HEK293 (cell line): ENCODE measurements around the gene DPP6.

Experiments
- CTCF ChIA-PET: fragments of 350-600 bp; formaldehyde crosslinking; extraction: SDS; loops from one replicate; lab custom pipeline; 2021; ENCODE audit warnings: antibody characterized with exemption; lab: Yijun Ruan, JAX
- POLR2A ChIA-PET: fragments of 300-600 bp; formaldehyde crosslinking; extraction: SDS; loops from one replicate; lab custom pipeline; 2020; ENCODE audit warnings: antibody characterized with exemption, inconsistent platforms; lab: Yijun Ruan, JAX
- H3K27ac ChIP-seq: fragments of 200-500 bp; sonication (Bioruptor generic); 2 replicates; pipeline ENCODE4 v1.5.1; 2014; ENCODE audit warnings: low read depth, low read length, control low read depth, inconsistent platforms; ENCODE audit errors: extremely low read depth
- H3K36me3 ChIP-seq, 2 experiments: fragments of 200-500 bp in 1 of 2; sonication (Bioruptor generic) in 1 of 2; 1 replicate in 1 of 2; 2 replicates in 1 of 2; pipeline ENCODE4 v1.5.1; 2014 to 2017; ENCODE audit warnings: inconsistent platforms in 2 of 2, low read length in 2 of 2; ENCODE audit not compliant: control insufficient read depth in 2 of 2, insufficient read depth in 1 of 2
- H3K4me1 ChIP-seq: fragments of 200-500 bp; sonication (Bioruptor generic); 2 replicates; pipeline ENCODE4 v1.5.1; 2014; ENCODE audit warnings: mild to moderate bottlenecking, low read length, inconsistent platforms; ENCODE audit not compliant: control insufficient read depth, insufficient read depth
- H3K4me3 ChIP-seq: 2 replicates; pipeline ENCODE4 v1.5.1; 2011; ENCODE audit warnings: low read depth, mild to moderate bottlenecking, control low read depth, low read length, moderate library complexity
- H3K9me3 ChIP-seq: fragments of 200-500 bp; sonication (Bioruptor generic); 2 replicates; pipeline ENCODE4 v1.5.1; 2014; ENCODE audit warnings: low read depth, low read length, inconsistent platforms; ENCODE audit not compliant: control insufficient read depth, insufficient read depth
- GLI4 ChIP-seq: fragments of 450-650 bp; formaldehyde crosslinking; IDR thresholded peaks from 2 replicates; pipeline ENCODE4 v1.5.1; 2016; ENCODE audit warnings: missing biosample characterization, missing genetic modification characterization
- GLIS1 ChIP-seq: fragments of 450-650 bp; formaldehyde crosslinking; IDR thresholded peaks from 2 replicates; pipeline ENCODE4 v1.5.1; 2016; ENCODE audit warnings: missing biosample characterization, missing genetic modification characterization
- TCF7L2 ChIP-seq: IDR thresholded peaks from 2 replicates; pipeline ENCODE4 v1.6.1; 2011; ENCODE audit warnings: low read depth, mild to moderate bottlenecking, inconsistent platforms, low read length, moderate library complexity, borderline replicate concordance
- ZEB2 ChIP-seq: fragments of 450-650 bp; formaldehyde crosslinking; IDR thresholded peaks from 2 replicates; pipeline ENCODE4 v1.5.1; 2016; ENCODE audit warnings: missing biosample characterization, missing genetic modification characterization
- ZFHX2 ChIP-seq: fragments of 450-650 bp; formaldehyde crosslinking; conservative IDR thresholded peaks from 2 replicates; pipeline ENCODE4 v1.5.1; 2016; ENCODE audit warnings: missing biosample characterization, missing genetic modification characterization
- ZNF112 ChIP-seq: fragments of 450-650 bp; formaldehyde crosslinking; IDR thresholded peaks from 2 replicates; pipeline ENCODE4 v1.5.0; 2017; ENCODE audit warnings: missing biosample characterization, missing genetic modification characterization
- ZNF174 ChIP-seq: fragments of 450-650 bp; formaldehyde crosslinking; IDR thresholded peaks from 2 replicates; pipeline ENCODE4 v1.5.0; 2017; ENCODE audit warnings: missing biosample characterization, mild to moderate bottlenecking, missing genetic modification characterization
- ZNF302 ChIP-seq: fragments of 450-650 bp; formaldehyde crosslinking; IDR thresholded peaks from 2 replicates; pipeline ENCODE4 v1.5.1; 2016; ENCODE audit warnings: missing biosample characterization, missing genetic modification characterization, low read depth
- ZNF426 ChIP-seq: fragments of 450-650 bp; formaldehyde crosslinking; IDR thresholded peaks from 2 replicates; pipeline ENCODE4 v1.5.1; 2017; ENCODE audit warnings: missing biosample characterization, missing genetic modification characterization, mild to moderate bottlenecking, inconsistent platforms, moderate library complexity
- ZNF549 ChIP-seq: fragments of 450-650 bp; IDR thresholded peaks from 2 replicates; pipeline ENCODE4 v1.5.1; 2018; ENCODE audit warnings: missing biosample characterization, missing genetic modification characterization, mild to moderate bottlenecking, inconsistent platforms, moderate library complexity
- ZNF571 ChIP-seq: fragments of 450-650 bp; formaldehyde crosslinking; IDR thresholded peaks from 2 replicates; pipeline ENCODE4 v1.5.0; 2017; ENCODE audit warnings: missing biosample characterization, missing genetic modification characterization
- ZNF600 ChIP-seq: fragments of 450-650 bp; formaldehyde crosslinking; IDR thresholded peaks from 2 replicates; pipeline ENCODE4 v1.5.1; 2016; ENCODE audit warnings: missing biosample characterization, missing genetic modification characterization
- ZNF610 ChIP-seq: fragments of 450-650 bp; formaldehyde crosslinking; IDR thresholded peaks from 2 replicates; pipeline ENCODE4 v1.5.1; 2016; ENCODE audit warnings: missing biosample characterization, missing genetic modification characterization, borderline replicate concordance
- ZNF624 ChIP-seq: fragments of 450-650 bp; formaldehyde crosslinking; IDR thresholded peaks from 2 replicates; pipeline ENCODE4 v1.5.1; 2017; ENCODE audit warnings: missing biosample characterization, missing genetic modification characterization
- ZNF747 ChIP-seq: fragments of 450-650 bp; formaldehyde crosslinking; IDR thresholded peaks from 2 replicates; pipeline ENCODE4 v1.5.1; 2016; ENCODE audit warnings: missing biosample characterization, missing genetic modification characterization
- ZNF785 ChIP-seq: fragments of 450-650 bp; formaldehyde crosslinking; IDR thresholded peaks from 2 replicates; pipeline ENCODE4 v1.5.1; 2016; ENCODE audit warnings: missing biosample characterization, missing genetic modification characterization
- TF ChIP-seq, protein P1 (sequence below): fragments of 450-650 bp; formaldehyde crosslinking; IDR thresholded peaks from 2 replicates; pipeline ENCODE4 v1.5.1; 2016; ENCODE audit warnings: missing biosample characterization, missing genetic modification characterization
- TF ChIP-seq, protein P2 (sequence below): fragments of 450-650 bp; formaldehyde crosslinking; IDR thresholded peaks from 2 replicates; pipeline ENCODE4 v1.5.1; 2016; ENCODE audit warnings: missing biosample characterization, missing genetic modification characterization
- TF ChIP-seq, protein P3 (sequence below): fragments of 450-650 bp; formaldehyde crosslinking; IDR thresholded peaks from 2 replicates; pipeline ENCODE4 v1.5.1; 2016; ENCODE audit warnings: missing biosample characterization, missing genetic modification characterization
- TF ChIP-seq, protein P4 (sequence below): fragments of 450-650 bp; formaldehyde crosslinking; IDR thresholded peaks from 2 replicates; pipeline ENCODE4 v1.5.1; 2016; ENCODE audit warnings: missing biosample characterization, missing genetic modification characterization
- TF ChIP-seq, protein P5 (sequence below): fragments of 450-650 bp; IDR thresholded peaks from 2 replicates; pipeline ENCODE4 v1.5.1; 2018; ENCODE audit warnings: missing biosample characterization, mild to moderate bottlenecking, missing genetic modification characterization
- TF ChIP-seq, protein P6 (sequence below): fragments of 450-650 bp; formaldehyde crosslinking; IDR thresholded peaks from 2 replicates; pipeline ENCODE4 v1.5.1; 2017; ENCODE audit warnings: missing biosample characterization, missing genetic modification characterization
- TF ChIP-seq, protein P7 (sequence below): fragments of 450-650 bp; formaldehyde crosslinking; IDR thresholded peaks from 2 replicates; pipeline ENCODE4 v1.5.1; 2017; ENCODE audit warnings: missing biosample characterization, missing genetic modification characterization
- TF ChIP-seq, protein P8 (sequence below): fragments of 450-650 bp; formaldehyde crosslinking; optimal IDR thresholded peaks from 2 replicates; pipeline ENCODE3; 2016; ENCODE audit warnings: missing biosample characterization, mild to moderate bottlenecking, missing genetic modification characterization

DPP6 gene

DNA sequence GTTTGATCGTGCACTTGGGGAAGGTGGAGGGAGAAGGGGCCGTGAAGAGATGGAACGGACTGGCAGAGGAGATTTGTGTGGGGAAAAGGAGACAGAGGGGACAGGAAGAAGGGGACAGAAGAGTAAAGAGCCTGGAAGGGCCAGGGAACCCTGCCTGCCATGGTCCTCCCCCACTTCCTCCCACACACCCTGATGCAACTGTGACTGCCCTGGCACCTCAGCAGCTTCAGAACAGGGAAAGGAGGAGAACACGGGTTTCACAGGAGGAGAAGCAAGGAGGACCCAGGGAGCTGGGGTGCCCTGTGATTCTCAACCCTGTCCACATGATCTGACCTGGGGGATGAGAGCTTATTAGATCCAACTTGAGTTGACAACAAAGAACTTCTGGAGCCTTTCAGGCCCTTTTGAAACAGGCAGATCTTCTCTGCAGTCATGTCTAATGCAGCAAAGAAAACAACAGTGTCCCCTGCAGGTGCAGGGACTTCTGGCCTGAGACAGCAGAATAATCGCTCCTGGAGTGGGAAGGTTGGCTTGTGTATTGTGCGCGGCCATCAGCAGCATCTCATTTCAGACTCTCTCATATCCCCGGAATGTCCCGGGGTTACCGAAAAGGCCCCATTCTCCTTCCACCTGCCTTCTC, 529.2 kb downstream of the DPP6 start:
- Histone ChIP-seq H3K4me3 (no peak overlapping the region), H3K9me3 (no peaks in the 10 kb centered on the region), H3K4me1 (no peaks in the 10 kb centered on the region), H3K27ac (no peak overlapping the region), H3K36me3 (no peaks in the 10 kb centered on the region)
- TF ChIP-seq ZNF302 (no peak), ZNF174 (no peak), TCF7L2 (no peak), ZNF624 (tag by site-specific recombination) (no peak), GLI4 (tag by site-specific recombination) (no peak), GLIS1 (tag by site-specific recombination) (no peak), ZNF112 (tag by site-specific recombination) (no peak)
- TF ChIP-seq, protein P1, sequence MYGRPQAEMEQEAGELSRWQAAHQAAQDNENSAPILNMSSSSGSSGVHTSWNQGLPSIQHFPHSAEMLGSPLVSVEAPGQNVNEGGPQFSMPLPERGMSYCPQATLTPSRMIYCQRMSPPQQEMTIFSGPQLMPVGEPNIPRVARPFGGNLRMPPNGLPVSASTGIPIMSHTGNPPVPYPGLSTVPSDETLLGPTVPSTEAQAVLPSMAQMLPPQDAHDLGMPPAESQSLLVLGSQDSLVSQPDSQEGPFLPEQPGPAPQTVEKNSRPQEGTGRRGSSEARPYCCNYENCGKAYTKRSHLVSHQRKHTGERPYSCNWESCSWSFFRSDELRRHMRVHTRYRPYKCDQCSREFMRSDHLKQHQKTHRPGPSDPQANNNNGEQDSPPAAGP (tag by site-specific recombination), result no peak
- TF ChIP-seq, protein P2, sequence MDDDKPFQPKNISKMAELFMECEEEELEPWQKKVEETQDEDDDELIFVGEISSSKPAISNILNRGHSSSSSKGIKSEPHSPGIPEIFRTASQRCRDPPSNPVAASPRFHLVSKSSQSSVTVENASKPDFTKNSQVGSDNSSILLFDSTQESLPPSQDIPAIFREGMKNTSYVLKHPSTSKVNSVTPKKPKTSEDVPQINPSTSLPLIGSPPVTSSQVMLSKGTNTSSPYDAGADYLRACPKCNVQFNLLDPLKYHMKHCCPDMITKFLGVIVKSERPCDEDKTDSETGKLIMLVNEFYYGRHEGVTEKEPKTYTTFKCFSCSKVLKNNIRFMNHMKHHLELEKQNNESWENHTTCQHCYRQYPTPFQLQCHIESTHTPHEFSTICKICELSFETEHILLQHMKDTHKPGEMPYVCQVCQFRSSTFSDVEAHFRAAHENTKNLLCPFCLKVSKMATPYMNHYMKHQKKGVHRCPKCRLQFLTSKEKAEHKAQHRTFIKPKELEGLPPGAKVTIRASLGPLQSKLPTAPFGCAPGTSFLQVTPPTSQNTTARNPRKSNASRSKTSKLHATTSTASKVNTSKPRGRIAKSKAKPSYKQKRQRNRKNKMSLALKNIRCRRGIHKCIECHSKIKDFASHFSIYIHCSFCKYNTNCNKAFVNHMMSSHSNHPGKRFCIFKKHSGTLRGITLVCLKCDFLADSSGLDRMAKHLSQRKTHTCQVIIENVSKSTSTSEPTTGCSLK (tag by site-specific recombination), result no peak
- TF ChIP-seq, protein P3, sequence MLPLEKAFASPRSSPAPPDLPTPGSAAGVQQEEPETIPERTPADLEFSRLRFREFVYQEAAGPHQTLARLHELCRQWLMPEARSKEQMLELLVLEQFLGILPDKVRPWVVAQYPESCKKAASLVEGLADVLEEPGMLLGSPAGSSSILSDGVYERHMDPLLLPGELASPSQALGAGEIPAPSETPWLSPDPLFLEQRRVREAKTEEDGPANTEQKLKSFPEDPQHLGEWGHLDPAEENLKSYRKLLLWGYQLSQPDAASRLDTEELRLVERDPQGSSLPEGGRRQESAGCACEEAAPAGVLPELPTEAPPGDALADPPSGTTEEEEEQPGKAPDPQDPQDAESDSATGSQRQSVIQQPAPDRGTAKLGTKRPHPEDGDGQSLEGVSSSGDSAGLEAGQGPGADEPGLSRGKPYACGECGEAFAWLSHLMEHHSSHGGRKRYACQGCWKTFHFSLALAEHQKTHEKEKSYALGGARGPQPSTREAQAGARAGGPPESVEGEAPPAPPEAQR, result no peak
- TF ChIP-seq, protein P4, sequence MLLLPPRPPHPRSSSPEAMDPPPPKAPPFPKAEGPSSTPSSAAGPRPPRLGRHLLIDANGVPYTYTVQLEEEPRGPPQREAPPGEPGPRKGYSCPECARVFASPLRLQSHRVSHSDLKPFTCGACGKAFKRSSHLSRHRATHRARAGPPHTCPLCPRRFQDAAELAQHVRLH, result no peak
- TF ChIP-seq, protein P5, sequence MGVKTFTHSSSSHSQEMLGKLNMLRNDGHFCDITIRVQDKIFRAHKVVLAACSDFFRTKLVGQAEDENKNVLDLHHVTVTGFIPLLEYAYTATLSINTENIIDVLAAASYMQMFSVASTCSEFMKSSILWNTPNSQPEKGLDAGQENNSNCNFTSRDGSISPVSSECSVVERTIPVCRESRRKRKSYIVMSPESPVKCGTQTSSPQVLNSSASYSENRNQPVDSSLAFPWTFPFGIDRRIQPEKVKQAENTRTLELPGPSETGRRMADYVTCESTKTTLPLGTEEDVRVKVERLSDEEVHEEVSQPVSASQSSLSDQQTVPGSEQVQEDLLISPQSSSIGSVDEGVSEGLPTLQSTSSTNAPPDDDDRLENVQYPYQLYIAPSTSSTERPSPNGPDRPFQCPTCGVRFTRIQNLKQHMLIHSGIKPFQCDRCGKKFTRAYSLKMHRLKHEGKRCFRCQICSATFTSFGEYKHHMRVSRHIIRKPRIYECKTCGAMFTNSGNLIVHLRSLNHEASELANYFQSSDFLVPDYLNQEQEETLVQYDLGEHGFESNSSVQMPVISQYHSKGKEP (tag by site-specific recombination), result no peak
- TF ChIP-seq, protein P6, sequence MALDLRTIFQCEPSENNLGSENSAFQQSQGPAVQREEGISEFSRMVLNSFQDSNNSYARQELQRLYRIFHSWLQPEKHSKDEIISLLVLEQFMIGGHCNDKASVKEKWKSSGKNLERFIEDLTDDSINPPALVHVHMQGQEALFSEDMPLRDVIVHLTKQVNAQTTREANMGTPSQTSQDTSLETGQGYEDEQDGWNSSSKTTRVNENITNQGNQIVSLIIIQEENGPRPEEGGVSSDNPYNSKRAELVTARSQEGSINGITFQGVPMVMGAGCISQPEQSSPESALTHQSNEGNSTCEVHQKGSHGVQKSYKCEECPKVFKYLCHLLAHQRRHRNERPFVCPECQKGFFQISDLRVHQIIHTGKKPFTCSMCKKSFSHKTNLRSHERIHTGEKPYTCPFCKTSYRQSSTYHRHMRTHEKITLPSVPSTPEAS (tag by site-specific recombination), result no peak
- CTCF ChIA-PET, result no interaction called here
- POLR2A ChIA-PET, result no interaction called here

DNA sequence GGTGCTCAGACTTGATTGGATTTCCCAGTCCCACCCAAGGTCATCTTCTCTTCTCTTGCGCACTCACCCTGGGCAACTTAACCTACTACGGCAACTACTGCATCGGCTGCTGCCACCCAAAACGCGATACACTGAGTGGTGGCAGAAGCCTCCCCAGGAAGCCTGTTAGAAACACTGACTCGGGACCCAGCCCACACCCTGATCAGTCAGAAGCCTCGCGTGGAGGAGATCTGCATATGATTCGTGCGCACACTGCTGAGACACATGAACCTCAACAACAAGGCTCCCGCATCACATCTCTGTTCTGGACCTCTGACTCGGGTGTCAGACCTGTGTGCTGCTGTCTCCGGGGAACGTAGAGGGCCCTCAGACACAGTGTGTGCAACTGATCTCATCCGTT, 531.3 kb downstream of the DPP6 start:
- Histone ChIP-seq H3K36me3 (no peaks in the 10 kb centered on the region), H3K4me3 (no peak overlapping the region), H3K9me3 (no peaks in the 10 kb centered on the region), H3K27ac (no peak overlapping the region), H3K4me1 (no peaks in the 10 kb centered on the region)
- ChIA-PET CTCF (no interaction called here), POLR2A (no interaction called here)
- TF ChIP-seq ZEB2, result no peak
- no peak for TF ChIP-seq ZNF610 (tag by site-specific recombination)
- TF ChIP-seq ZNF600, result no peak
- TF ChIP-seq ZNF747 (tag by site-specific recombination), result no peak
- no peak for TF ChIP-seq ZNF571 (tag by site-specific recombination)
- TF ChIP-seq, protein P7, sequence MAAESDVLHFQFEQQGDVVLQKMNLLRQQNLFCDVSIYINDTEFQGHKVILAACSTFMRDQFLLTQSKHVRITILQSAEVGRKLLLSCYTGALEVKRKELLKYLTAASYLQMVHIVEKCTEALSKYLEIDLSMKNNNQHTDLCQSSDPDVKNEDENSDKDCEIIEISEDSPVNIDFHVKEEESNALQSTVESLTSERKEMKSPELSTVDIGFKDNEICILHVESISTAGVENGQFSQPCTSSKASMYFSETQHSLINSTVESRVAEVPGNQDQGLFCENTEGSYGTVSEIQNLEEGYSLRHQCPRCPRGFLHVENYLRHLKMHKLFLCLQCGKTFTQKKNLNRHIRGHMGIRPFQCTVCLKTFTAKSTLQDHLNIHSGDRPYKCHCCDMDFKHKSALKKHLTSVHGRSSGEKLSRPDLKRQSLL (tag by site-specific recombination), result no peak
- no peak for TF ChIP-seq ZNF549
- TF ChIP-seq, protein P8, sequence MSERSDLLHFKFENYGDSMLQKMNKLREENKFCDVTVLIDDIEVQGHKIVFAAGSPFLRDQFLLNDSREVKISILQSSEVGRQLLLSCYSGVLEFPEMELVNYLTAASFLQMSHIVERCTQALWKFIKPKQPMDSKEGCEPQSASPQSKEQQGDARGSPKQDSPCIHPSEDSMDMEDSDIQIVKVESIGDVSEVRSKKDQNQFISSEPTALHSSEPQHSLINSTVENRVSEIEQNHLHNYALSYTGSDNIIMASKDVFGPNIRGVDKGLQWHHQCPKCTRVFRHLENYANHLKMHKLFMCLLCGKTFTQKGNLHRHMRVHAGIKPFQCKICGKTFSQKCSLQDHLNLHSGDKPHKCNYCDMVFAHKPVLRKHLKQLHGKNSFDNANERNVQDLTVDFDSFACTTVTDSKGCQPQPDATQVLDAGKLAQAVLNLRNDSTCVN (tag by site-specific recombination), result no peak
- no peak for TF ChIP-seq ZFHX2 (tag by site-specific recombination)
- TF ChIP-seq ZNF174, result no peak
- TF ChIP-seq ZNF785 (tag by site-specific recombination), result no peak
- TF ChIP-seq ZNF426 (tag by site-specific recombination), result no peak
- TF ChIP-seq TCF7L2, result no peak
